A549 (cell line): Measurements from ENCODE around the gene H2BK1. TPM values are rescaled to one million over a fixed set of nuclear protein-coding genes. Genes with fewer than 3 reads are reported as not detected.
A peak's percentile ranks its signal among the peaks of the same experiment; 100 is the strongest.

Source experiments
- ATAC-seq, 2 experiments: fragments of 200-7000 bp in 1 of 2; fragments of >200 bp in 1 of 2; cut with Nextera tagmentation in 1 of 2; cut with Tn5 transposase in 1 of 2; 3 replicates each; pipeline versions ENCODE4 v1.8.0 to v1.9.1; 2018 to 2020; ENCODE audit warnings: mild to moderate bottlenecking in 1 of 2, moderate library complexity in 1 of 2
- CTCF ChIA-PET: fragments of 300-600 bp; sonication (Branson Sonifier 250); formaldehyde crosslinking; extraction: SDS; loops from one replicate; lab custom pipeline; 2021; ENCODE audit warnings: antibody characterized with exemption, inconsistent platforms; lab: Yijun Ruan, JAX
- POLR2A ChIA-PET: fragments of 350-600 bp; formaldehyde crosslinking; extraction: SDS; loops from one replicate; lab custom pipeline; 2021; ENCODE audit warnings: antibody characterized with exemption, inconsistent platforms; lab: Yijun Ruan, JAX
- DNase-seq, 2 experiments: peaks; one replicate each; pipeline versions ENCODE4 v3.0.0 to v3.0.0-alpha.2; 2011 to 2016; ENCODE audit warnings: low read depth in 1 of 2, low spot score in 1 of 2
- FAIRE-seq: peaks from 2 replicates; lab custom pipeline; 2011; peaks lifted over from hg19 to GRCh38; lab: Jason Lieb, UNC
- H3K27ac ChIP-seq, 2 experiments: fragments of >200 bp; sonication (Bioruptor Twin); formaldehyde crosslinking; 3 replicates each; pipeline ENCODE4 v1.5.1; 2016 to 2017
- H3K4me1 ChIP-seq: fragments of >200 bp; sonication (Bioruptor Twin); formaldehyde crosslinking; 3 replicates; pipeline ENCODE4 v1.6.1; 2016
- H3K4me2 ChIP-seq: fragments of >200 bp; sonication (Bioruptor Twin); formaldehyde crosslinking; 3 replicates; pipeline ENCODE4 v1.6.1; 2016
- H3K4me3 ChIP-seq: fragments of >200 bp; sonication (Bioruptor Twin); formaldehyde crosslinking; 3 replicates; pipeline ENCODE4 v1.5.1; 2016
- H3K9me3 ChIP-seq: fragments of >200 bp; sonication (Bioruptor Twin); formaldehyde crosslinking; 3 replicates; pipeline ENCODE4 v1.6.1; 2016
- ATOH8 ChIP-seq: fragments of 250-450 bp; sonication (Bioruptor Pico); IDR thresholded peaks from 2 replicates; pipeline ENCODE4 v1.5.0; 2020; ENCODE audit warnings: low read depth, mild to moderate bottlenecking, moderate library complexity
- CBX8 ChIP-seq: fragments of 200-600 bp; sonication (generic); IDR thresholded peaks from 2 replicates; pipeline ENCODE4 v1.6.1; 2016
- E2F6 ChIP-seq: IDR thresholded peaks from 2 replicates; pipeline ENCODE4 v1.6.1; 2012; ENCODE audit warnings: low read depth, borderline replicate concordance
- HES2 ChIP-seq: fragments of >200 bp; sonication (Bioruptor Twin); formaldehyde crosslinking; IDR thresholded peaks from 2 replicates; pipeline ENCODE4 v1.6.1; 2016
- HEYL ChIP-seq: fragments of 250-450 bp; sonication (Bioruptor Pico); IDR thresholded peaks from 2 replicates; pipeline ENCODE4 v1.8.0; 2021; ENCODE audit warnings: mild to moderate bottlenecking, moderate library complexity
- HOXA7 ChIP-seq: fragments of 250-450 bp; sonication (Bioruptor Pico); IDR thresholded peaks from 2 replicates; pipeline ENCODE4 v1.5.0; 2020; ENCODE audit warnings: mild to moderate bottlenecking, moderate library complexity
- HOXB5 ChIP-seq: fragments of 250-450 bp; sonication (Bioruptor Pico); IDR thresholded peaks from 2 replicates; pipeline ENCODE4 v1.5.0; 2020; ENCODE audit warnings: mild to moderate bottlenecking, moderate library complexity
- KDM5A ChIP-seq: fragments of 200-600 bp; sonication (generic); IDR thresholded peaks from 2 replicates; pipeline ENCODE4 v1.6.1; 2016; ENCODE audit warnings: antibody characterized with exemption, mild to moderate bottlenecking
- MYC ChIP-seq: IDR thresholded peaks from 2 replicates; pipeline ENCODE4 v1.6.1; 2012; ENCODE audit warnings: mild to moderate bottlenecking, inconsistent platforms, low read length, improper control_type of control experiment, borderline replicate concordance
- POLR2AphosphoS2 ChIP-seq: conservative IDR thresholded peaks from 2 replicates; pipeline ENCODE4 v1.6.1; 2012; ENCODE audit warnings: low read length, improper control_type of control experiment, inconsistent platforms
- RCOR1 ChIP-seq: fragments of 150-350 bp; IDR thresholded peaks from 2 replicates; pipeline ENCODE4 v1.6.1; 2014; ENCODE audit warnings: antibody characterized with exemption, low read length, low read depth
- SREBF2 ChIP-seq: fragments of 450-650 bp; IDR thresholded peaks from 2 replicates; pipeline ENCODE4 v1.6.1; 2014; ENCODE audit warnings: mild to moderate bottlenecking, moderate library complexity
- ZFP36 ChIP-seq: fragments of 450-650 bp; IDR thresholded peaks from 2 replicates; pipeline ENCODE4 v1.6.1; 2014; ENCODE audit warnings: borderline replicate concordance; ENCODE audit not compliant: partially characterized antibody
- WGBS: methylation state at CpG from one replicate; pipeline ENCODE4 v1.1.6; 2017; ENCODE audit errors: missing lambda C conversion rate; 5-methylcytosine and 5-hydroxymethylcytosine counted together
- polyA plus RNA-seq, 4 experiments: library from polyadenylated mRNA; depleted of rRNA in 3 of 4; stranded (reverse); fragments of >200 nt; fragmentation: RNase III in 1 of 4; extraction: RNeasy Plus Mini Kit Qiagen cat#74134 plus additional on column Dnase treatment in 1 of 4; gene quantifications; 2 replicates in 3 of 4; 3 replicates in 1 of 4; pipeline ENCODE4 v1.2.3, GENCODE V29; 2011 to 2017
- TF ChIP-seq, protein P1 (sequence below): fragments of 450-650 bp; IDR thresholded peaks from 2 replicates; pipeline ENCODE4 v1.6.1; 2014; ENCODE audit warnings: antibody characterized with exemption
- TF ChIP-seq, protein P2 (sequence below): fragments of 200-600 bp; sonication (generic); IDR thresholded peaks from 2 replicates; pipeline ENCODE4 v1.6.1; 2016; ENCODE audit warnings: antibody characterized with exemption, mild to moderate bottlenecking, moderate library complexity

Gene H2BK1
- polyA plus RNA-seq, 2 of the 4 experiments (the other 2 are of a cell fraction), result not detected

- Histone ChIP-seq H3K4me2 (no peak overlapping the region), H3K4me1 (no peaks in the 10 kb centered on the region), H3K4me3 (no peak overlapping the region), H3K9me3 (no peaks in the 10 kb centered on the region), H3K27ac (no peak overlapping the region)
- POLR2A ChIA-PET, result no interaction called here
- DNase-seq (no peak), ATAC-seq (peak; percentile 7 to 14; a peak in 1 of 6 replicates), FAIRE-seq (no peak)
- CTCF ChIA-PET, result interaction anchor here (1.0 kb wide), 1 partner anchor 72 kb away, joined by 3 read pairs; no protein-coding TSS in a partner anchor
- no peak for TF ChIP-seq HEYL (CRISPR knock-in tag)
- no peak for TF ChIP-seq HOXB5
- no peak for TF ChIP-seq HOXA7 (CRISPR knock-in tag)
- no peak for TF ChIP-seq POLR2AphosphoS2
- TF ChIP-seq KDM5A, result no peak
- TF ChIP-seq E2F6, result no peak
- TF ChIP-seq, protein P1, sequence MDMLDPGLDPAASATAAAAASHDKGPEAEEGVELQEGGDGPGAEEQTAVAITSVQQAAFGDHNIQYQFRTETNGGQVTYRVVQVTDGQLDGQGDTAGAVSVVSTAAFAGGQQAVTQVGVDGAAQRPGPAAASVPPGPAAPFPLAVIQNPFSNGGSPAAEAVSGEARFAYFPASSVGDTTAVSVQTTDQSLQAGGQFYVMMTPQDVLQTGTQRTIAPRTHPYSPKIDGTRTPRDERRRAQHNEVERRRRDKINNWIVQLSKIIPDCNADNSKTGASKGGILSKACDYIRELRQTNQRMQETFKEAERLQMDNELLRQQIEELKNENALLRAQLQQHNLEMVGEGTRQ, result no peak
- TF ChIP-seq CBX8, result no peak
- no peak for TF ChIP-seq HES2
- 17% methylated on average over 10 of the region's 19 CpGs for WGBS
Measured at GRCh38 chr7:151195616-151196450, 14.5 kb downstream of the H2BK1 start.

GRCh38 chr7:151194188-151194587 lies 16.1 kb downstream of the H2BK1 start:
- FAIRE-seq (no peak), ATAC-seq (no peak), DNase-seq (no peak)
- Histone ChIP-seq H3K4me1 (no peaks in the 10 kb centered on the region), H3K4me2 (no peak overlapping the region), H3K4me3 (no peak overlapping the region), H3K27ac (no peak overlapping the region), H3K9me3 (no peaks in the 10 kb centered on the region)
- TF ChIP-seq, protein P2, sequence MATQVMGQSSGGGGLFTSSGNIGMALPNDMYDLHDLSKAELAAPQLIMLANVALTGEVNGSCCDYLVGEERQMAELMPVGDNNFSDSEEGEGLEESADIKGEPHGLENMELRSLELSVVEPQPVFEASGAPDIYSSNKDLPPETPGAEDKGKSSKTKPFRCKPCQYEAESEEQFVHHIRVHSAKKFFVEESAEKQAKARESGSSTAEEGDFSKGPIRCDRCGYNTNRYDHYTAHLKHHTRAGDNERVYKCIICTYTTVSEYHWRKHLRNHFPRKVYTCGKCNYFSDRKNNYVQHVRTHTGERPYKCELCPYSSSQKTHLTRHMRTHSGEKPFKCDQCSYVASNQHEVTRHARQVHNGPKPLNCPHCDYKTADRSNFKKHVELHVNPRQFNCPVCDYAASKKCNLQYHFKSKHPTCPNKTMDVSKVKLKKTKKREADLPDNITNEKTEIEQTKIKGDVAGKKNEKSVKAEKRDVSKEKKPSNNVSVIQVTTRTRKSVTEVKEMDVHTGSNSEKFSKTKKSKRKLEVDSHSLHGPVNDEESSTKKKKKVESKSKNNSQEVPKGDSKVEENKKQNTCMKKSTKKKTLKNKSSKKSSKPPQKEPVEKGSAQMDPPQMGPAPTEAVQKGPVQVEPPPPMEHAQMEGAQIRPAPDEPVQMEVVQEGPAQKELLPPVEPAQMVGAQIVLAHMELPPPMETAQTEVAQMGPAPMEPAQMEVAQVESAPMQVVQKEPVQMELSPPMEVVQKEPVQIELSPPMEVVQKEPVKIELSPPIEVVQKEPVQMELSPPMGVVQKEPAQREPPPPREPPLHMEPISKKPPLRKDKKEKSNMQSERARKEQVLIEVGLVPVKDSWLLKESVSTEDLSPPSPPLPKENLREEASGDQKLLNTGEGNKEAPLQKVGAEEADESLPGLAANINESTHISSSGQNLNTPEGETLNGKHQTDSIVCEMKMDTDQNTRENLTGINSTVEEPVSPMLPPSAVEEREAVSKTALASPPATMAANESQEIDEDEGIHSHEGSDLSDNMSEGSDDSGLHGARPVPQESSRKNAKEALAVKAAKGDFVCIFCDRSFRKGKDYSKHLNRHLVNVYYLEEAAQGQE, result no peak
- TF ChIP-seq ATOH8, result no peak
- TF ChIP-seq MYC, result no peak
- no peak for TF ChIP-seq HOXA7 (CRISPR knock-in tag)
- no peak for TF ChIP-seq ZFP36
- no peak for TF ChIP-seq HES2
- TF ChIP-seq RCOR1, result no peak
- no peak for TF ChIP-seq SREBF2
- 42% methylated on average over 7 of the region's 7 CpGs for WGBS
- CTCF ChIA-PET, result interaction anchor here (0.6 to 1.4 kb wide), 2 partner anchors 66 to 70 kb away, joined by 3 to 4 read pairs; no protein-coding TSS in a partner anchor
- POLR2A ChIA-PET, result no interaction called here
